Coronary artery (tissue), 2 donors: Measurements from ENCODE around the gene RNASE8.
"Not testable (repeated sequence)": the region's sequence is repeated elsewhere in the genome, so short reads cannot be mapped to it uniquely, and the experiment has no call there.

Source experiments
- DNase-seq: peaks from one replicate; pipeline ENCODE4 v3.0.0-alpha.2; 2017; ENCODE audit warnings: low spot score
- H3K27ac ChIP-seq, 2 donors: fragments of 200-600 bp; sonication (generic); one replicate each; pipeline ENCODE4 v1.5.1; 2016 to 2019
- H3K4me3 ChIP-seq: fragments of 200-600 bp; sonication (generic); 2 replicates; pipeline ENCODE4 v1.5.1; 2016; ENCODE audit warnings: mild to moderate bottlenecking, moderate library complexity
- TF ChIP-seq, protein P1 (sequence below): fragments of 200-600 bp; sonication (generic); IDR thresholded peaks from one replicate; pipeline ENCODE4 v1.5.1; 2019; ENCODE audit warnings: antibody characterized with exemption

The RNASE8 gene, protein sequence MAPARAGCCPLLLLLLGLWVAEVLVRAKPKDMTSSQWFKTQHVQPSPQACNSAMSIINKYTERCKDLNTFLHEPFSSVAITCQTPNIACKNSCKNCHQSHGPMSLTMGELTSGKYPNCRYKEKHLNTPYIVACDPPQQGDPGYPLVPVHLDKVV

DNA sequence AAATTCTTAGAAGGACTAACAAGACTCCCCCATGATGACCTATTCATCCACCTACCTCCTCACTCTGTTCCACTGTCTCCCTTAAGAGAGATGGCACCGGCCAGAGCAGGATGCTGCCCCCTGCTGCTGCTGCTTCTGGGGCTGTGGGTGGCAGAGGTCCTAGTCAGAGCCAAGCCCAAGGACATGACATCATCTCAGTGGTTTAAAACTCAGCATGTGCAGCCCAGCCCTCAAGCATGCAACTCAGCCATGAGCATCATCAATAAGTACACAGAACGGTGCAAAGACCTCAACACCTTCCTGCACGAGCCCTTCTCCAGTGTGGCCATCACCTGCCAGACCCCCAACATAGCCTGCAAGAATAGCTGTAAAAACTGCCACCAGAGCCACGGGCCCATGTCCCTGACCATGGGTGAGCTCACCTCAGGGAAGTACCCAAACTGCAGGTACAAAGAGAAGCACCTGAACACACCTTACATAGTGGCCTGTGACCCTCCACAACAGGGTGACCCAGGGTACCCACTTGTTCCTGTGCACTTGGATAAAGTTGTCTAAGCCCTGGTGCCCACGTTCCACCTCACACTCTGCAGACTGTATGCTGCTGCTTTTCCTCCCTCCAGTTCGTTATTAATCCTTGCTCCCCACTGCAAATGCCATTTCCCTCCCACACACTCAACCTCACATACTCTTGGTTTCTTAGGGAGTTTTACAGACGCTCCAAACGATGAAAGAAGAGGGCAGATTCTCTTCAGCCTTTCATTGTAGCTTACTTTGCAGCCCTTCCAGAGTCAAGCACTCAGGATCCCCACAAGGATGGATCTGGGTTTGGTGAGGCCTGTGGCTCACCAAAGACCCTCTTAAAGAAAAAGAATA lies at the start of gene RNASE8:
Gene RNASE8 (plus strand): TSS at position 20 of the 873 bp plus-strand sequence. CDS start 71 bp downstream, at position 91.
- H3K4me3 ChIP-seq = no peak within 1 kb of the TSS
- no peak within 1 kb of the TSS for H3K27ac ChIP-seq
- DNase-seq = peak; percentile 33
- TF ChIP-seq, protein P1, sequence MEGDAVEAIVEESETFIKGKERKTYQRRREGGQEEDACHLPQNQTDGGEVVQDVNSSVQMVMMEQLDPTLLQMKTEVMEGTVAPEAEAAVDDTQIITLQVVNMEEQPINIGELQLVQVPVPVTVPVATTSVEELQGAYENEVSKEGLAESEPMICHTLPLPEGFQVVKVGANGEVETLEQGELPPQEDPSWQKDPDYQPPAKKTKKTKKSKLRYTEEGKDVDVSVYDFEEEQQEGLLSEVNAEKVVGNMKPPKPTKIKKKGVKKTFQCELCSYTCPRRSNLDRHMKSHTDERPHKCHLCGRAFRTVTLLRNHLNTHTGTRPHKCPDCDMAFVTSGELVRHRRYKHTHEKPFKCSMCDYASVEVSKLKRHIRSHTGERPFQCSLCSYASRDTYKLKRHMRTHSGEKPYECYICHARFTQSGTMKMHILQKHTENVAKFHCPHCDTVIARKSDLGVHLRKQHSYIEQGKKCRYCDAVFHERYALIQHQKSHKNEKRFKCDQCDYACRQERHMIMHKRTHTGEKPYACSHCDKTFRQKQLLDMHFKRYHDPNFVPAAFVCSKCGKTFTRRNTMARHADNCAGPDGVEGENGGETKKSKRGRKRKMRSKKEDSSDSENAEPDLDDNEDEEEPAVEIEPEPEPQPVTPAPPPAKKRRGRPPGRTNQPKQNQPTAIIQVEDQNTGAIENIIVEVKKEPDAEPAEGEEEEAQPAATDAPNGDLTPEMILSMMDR = no peak

DNA sequence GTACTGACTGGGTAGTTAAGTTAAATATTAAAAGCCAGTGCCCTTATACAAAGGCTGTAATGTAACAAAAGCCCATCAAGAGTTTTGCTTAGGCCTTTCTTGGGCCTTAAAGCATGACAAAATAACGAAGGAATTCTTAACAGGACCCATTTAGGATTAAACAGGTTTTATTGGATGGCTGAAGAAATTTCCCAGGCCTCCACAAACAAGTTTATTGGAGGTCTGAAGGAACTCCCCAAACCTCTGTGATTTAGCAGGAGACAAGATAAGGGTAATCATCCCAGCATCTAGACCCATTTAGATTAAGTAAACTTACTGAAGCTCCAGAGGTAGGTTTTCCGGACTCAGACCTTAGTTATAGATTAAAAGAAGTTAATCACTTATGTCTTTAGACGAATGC lies 47.9 kb upstream of the RNASE8 start:
- H3K4me3 ChIP-seq, H3K27ac ChIP-seq, DNase-seq: not testable (repeated sequence)

DNA sequence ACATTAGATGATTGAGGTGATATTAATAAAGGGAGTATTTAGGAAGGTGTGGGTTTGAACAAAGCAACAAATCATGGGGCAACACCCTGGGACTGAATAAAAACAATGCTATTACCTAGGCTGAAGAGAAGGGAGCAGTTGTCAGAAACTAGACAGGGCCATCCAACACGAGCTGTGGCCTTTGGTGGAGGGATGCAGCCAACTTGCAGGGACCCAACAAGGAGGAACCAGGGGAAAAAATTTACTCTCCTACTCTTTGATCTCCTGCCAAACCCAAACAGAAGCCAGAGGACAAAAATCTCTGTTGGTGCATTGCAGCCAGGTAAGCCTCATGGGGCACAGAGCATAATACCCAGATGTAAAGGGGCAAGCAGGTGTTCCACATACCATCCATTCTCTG lies 46.5 kb upstream of the RNASE8 start:
- TF ChIP-seq, protein P1 = no peak
- Histone ChIP-seq H3K4me3 (no peak overlapping the region), H3K27ac (no peak overlapping the region)
- peak; percentile 58 for DNase-seq

DNA sequence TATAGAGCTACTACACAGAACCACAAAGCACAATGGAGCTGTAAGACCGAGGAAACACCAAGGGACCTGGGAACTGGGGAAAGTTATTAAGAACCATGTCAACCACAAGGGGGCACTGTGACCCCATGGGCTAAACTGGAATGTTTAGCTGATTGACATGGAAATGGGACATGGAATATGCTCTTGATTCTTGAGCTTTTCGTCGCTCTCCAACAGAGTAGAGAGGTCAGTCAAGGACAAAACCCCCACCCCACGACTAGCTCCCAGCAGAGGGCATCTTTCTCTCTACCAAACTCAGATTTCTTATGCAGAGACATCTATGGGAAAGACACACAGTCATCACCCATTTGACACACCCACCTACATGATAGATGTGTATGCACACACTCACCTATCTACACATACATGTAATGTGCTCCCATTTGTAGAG lies 42.8 kb upstream of the RNASE8 start:
- no peak overlapping the region for H3K27ac ChIP-seq

DNA sequence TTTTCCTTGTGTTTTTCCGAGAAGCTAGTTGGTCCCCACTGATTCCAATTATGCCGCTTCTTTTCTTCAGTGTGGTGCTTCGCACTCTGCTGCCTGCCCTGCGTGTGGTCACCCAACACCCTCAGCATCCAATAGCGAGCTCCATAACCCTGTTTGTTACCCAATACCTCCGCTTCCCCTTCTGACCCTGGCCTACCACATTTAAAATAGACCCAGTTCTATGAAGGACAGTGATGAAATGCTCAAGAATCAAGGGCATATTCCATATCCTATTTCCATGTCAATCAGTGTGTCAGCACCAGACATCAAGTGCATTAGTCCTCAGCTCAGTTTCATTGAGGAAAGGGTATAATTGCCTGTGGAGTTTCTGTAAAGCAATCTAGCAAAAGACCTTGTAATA lies 42.3 kb upstream of the RNASE8 start:
- H3K4me3 ChIP-seq = no peak overlapping the region
- TF ChIP-seq, protein P1 = no peak
- H3K27ac ChIP-seq = no peak overlapping the region
- DNase-seq = peak; percentile 33

More for the DNA sequence above, 42.8 kb upstream of the RNASE8 start:
- H3K4me3 ChIP-seq = no peak overlapping the region
- TF ChIP-seq, protein P1 = peak; percentile 97
- DNase-seq = peak; percentile 84

DNA sequence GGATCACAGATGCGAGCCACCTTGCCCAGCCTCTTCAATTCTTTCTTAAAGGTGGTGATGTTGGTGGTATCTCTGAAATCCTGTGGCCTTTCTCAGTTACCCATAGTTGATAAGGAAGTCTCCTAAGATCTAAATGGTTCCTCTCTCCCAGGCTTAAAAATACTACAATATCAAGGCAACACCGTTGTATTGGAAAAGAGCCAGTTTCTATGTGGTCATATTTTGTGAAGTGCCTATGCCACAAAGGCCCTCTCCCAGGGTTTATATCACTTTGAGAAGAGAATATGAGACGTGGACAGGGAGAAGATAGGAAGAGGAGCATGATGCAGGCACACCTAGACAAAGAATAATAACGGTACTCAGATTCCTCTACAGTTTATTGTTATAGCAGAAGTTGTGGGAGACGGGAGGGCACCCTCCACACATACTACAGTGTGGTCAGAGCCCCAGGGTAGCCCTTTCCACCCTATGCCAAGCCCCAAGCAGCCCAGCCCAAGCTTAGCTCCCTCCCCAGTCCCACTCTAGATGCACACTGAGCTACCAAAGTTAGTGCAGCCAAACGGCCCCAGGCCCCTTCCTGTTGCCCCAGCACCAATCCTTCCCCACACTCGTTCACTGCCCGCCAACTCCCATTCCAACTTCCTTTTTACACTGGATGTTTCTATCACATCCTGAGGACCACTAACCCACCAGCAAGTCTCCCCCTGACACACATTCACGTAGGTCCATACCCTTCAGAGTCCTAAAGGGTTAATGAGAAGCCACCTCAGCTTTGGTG lies 41.0 kb upstream of the RNASE8 start:
- Histone ChIP-seq H3K27ac (no peak overlapping the region), H3K4me3 (no peak overlapping the region)
- TF ChIP-seq, protein P1 = no peak
- DNase-seq = no peak

DNA sequence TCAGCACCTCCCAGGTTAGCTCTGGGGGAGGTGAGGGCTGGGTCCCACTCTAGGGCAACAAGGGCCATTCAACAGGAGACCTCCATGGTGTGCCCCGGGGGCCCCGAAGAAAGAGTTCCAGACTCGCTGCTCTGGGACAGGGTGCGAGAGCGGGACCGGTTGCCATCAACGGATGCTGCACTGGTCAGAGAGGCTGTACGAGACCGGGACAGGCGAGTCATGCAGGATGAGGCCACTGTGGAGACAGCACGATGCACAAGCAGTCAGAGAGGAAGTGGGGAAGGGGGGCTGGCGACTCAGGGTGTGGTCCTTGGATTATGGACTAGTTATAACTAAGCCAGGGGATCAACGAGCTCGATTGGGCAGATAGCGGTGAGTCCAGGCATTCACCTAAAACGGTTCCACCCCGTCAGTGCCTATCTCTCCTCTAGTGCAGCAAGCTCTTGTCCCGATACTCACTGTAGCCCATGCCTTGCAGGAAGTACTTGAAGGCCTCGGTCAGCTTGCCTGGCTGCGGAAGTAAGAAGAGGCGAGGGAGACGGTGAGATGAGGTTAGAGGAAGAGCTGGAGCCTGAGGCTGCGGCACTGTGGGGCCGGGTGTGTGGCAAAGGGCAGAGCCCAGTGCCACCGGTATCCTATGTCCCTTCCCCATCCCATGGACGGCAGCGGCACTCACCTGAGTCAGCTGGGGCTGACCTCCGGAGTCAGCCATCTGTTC lies 39.9 kb upstream of the RNASE8 start:
- TF ChIP-seq, protein P1 = no peak
- Histone ChIP-seq H3K4me3 (no peak overlapping the region), H3K27ac (no peak overlapping the region)
- peak; percentile 72 for DNase-seq
